NCI-H82 treated with DMSO at 0.1 percent for 48 hours (cell line): ENCODE data around the gene CRYBB3.

Source experiments
- DNase-seq: peaks from one replicate; lab custom pipeline; 2025; ENCODE audit not compliant: unreplicated experiment; lab: John Stamatoyannopoulos, UW

CRYBB3 gene

DNA sequence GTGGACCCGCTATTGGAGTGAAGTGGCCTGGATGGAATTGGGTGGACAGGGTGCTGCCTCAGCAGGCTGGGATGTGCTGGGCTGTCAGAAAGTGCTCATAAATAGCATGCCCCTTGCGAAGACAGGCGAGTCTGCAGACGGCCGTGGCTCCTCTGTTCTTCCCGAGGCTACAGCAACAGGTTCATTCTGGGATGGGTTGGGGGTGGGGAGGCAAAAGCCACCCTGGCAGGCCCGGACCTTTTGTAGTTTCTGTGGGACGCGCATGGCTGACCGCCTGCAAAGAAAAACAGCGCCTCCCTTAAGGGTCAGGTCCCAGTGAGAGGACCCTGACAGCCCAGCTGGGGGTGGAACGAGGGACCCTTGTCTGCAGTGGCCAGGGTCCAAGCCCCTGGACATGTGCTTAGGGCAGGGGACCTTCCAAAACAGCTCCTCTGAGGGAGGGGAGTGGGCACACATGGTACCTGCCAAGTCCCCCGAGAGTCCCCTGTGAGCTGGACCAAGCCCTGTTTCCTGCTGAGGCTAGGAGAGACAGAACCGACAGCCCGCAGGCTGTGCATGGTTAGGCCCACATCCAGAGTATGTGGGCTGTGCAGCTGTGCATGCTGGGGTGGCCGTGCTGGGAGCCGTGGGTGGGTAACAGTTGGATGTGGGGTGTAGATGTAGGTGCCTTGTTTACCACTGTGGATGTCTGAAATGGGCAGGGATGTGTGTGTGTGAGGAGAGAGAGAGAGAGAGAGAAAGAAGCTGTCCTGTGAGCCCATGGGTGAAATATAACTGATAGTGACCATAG is at the start of gene CRYBB3:
Gene CRYBB3, plus strand, starts transcription at position 128 of the 790 bp plus-strand sequence. CDS start 1,539 bp downstream, outside the sequence.
- DNase-seq, result no peak

DNA sequence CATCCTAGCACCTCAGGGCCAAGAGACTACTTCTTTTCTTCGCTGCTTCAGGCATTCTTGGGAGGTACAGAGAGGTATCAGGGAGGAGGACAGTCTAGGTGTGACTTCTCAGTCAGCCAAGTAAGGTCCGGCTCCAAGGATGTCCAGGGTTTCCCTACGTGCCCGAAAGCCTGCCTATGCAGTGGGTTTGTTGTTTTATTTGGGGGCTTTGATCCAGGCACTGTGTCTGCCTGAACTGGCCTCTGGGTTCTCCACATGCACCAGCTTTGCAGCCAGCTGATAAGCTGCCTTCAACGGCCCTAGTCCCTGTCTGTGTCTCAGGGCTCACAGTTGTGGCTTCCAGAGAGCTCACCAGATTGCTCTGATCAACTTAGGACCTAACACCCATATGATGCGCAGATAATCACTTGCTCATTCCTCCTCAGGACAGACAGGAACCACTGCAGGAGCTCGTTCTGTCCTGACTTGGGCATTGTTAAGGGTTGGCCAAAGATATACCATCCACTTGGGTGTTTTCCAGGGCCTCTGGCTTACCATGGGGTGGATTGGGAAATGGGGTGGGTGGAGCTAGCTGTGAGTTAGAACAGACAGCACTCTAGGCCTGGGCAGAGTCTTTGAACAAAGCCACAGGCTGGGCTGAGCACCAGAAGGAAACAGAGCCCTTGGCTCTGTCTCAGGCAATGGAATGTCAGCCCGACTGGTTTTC is 45.5 kb upstream of the CRYBB3 start:
- DNase-seq, result no peak

DNA sequence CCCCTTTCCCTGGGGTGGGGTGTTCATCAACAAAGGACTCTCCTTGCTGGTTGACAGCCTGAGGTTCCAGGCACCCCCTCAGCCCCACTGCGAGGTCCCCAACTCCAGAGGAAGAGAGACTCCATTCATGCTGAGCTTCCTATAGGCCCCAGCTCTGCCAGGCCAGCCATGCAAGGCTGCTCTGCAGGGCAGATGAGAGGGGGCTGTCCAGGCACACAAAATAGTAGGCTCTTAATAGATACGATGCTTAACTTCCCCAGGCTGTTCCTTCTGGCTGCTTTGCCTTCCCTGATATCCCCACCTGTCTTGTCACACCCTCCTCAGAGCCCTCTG is 45.0 kb upstream of the CRYBB3 start:
- no peak for DNase-seq

DNA sequence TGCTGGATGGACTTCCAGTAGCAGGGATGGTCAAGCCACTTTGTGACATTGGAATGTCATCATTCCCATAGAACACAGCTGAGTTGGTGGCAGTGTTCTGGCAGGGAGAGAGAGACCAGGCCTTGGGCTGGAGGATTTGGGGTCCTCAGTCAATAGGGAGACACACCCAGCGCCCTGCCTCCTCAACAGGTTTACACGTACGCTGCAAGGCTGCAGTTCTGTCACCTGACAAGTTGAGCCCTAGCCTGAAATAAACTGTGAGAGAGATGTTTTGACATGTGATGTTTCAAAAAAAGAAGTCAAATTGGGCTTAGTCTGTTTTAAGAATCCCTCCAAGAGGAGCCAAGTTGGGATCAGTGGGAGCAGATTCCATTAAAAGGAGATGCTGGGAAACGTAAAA is 42.9 kb upstream of the CRYBB3 start:
- DNase-seq, result no peak

DNA sequence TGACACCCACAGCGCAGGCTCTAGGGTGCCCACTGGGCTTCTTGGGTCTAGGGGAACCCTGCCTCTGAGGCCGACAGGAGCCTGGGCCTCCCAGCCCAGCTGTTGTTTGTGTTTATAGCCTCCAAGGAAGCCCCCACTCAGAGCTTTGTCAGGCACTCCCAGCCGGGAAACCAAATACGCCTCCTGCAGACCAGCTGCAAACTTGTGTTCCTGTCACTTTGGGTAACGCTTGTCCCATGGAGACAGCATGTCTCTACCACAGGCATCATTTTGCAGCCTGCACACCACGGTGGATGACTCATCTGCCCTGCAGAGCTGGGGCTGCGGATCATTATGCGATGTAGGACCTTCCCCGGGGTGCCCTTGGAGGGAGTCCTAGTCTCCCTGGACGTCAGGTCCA is 40.6 kb upstream of the CRYBB3 start:
- no peak for DNase-seq

DNA sequence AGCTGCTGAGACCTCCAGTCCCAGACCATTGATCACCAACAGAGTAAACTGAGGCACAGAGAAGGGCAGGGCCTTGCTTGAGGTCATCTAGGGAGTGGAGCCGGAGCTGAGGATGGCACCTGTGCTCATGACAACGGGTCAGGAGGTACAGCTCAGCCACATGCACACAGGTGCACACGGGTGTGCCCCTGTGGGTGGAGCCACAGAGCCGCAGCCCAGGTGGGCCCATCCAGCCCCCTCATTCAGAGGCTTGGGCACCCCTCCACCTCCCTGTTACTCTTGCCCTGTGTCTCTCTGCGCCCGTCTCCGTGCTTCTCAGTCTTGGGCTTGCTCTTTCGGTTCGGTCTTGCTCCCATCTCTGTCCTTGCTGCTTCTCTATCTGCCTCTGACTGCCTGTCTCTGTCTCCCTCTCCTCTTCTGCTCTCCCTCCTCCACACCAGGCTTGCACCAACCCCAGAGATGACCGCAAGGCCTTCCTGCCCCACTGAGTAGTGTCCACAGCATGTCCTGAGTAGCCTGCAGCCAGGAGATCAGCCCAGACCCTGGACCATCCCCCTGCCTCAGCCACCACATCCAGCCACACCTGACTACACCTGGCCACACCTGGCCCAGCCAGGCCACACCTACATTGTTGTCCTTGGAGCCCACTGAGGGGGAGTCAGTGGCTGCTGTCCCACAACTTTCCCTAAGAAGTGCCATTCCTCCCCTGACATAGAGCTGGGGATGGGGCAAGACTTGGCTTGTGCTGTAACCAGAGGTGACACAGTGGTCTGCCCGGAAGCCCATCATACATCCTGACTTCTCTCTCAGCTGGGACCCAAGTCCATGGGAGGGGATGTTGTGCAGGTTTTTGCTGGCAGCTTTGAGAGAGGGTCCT is 39.3 kb upstream of the CRYBB3 start:
- DNase-seq, result no peak

DNA sequence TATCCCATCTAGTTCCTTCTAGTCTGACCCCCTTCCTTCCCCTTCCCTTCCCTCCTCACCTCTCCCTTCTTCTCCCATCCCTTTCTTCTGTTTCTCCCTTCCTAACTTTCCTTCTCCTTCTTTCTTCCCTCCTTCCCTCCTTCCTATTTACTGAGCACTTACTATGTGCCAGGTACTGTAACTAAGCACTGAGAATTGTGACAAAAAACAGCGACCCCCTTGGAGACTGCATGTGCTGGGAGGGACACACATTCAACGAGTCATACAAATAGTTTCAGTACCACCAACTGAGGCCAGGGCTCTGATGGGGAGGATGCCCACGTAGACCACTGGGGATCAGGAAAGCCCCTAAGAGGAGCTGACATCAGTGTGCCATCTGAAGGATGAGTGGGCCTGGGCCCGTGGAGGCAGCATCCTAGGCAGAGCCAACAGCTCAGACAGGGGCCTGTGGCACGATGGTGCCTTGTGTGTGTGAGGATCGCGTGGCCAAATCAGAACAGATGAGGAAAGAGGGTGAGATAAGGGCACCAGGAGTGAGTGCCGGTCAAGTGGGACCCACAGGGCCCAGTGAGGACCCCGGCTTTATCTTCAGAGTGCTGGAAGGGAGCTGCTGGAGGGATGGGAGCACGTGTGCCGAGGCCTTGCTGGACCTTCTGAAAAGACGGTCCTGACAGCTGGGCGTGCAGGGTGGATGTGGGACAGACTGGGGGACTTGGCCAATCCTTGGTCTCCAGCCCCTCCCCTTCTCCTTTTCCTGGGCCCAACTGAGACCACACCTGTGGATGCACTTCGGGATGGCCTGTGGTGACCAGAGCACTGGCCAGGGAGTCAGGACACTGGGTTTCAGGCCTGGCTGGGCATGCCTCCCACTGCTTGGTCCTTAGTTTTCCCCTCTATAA is 38.4 kb upstream of the CRYBB3 start:
- DNase-seq, result no peak

DNA sequence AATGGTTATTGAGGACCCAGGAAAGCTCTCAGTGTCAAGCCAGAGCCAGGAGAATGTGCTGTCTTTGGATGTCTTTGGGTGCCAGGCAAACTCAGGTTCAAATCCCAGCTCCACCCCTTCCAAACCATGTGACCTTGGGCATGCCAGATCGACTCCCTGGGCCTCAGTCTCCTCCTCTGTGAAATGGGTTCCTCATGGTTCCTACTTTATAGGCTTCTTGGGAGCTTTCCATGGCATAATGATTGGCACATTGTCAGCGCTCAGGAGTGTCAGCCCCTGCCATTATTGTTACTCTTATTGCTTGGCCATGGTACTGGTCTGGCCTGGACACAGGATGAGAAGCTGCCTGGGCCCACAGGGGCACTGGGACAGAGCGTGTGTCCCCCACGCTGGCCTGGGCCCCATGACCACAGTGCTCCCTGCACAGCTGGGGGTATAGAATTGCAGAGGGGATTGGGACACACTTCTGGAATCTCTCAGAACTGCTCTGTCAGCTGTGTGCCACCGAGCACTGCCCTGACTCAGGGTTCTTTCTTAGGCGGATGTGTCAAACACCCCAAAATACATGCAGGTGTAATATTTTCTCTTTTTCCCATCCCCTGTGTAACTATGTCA is 37.6 kb upstream of the CRYBB3 start:
- no peak for DNase-seq

DNA sequence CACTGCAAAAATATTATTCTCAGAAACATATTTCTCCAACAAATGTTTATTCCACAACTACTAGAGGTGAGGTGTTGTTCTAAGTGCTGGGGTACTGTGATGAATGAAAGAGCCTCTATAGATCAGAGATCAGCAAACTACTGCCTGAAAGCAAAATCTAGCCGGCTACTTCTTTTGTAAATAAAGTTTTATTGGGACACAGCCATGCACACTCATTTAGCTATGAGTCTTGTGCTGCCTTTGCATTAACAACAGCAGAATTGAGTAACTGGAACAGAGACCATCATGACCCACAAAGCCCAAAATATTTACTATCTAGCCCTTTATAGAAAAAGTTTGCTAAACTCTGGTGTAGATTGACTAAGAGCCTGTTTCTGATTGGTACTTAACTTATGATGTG is 37.1 kb upstream of the CRYBB3 start:
- no peak for DNase-seq

DNA sequence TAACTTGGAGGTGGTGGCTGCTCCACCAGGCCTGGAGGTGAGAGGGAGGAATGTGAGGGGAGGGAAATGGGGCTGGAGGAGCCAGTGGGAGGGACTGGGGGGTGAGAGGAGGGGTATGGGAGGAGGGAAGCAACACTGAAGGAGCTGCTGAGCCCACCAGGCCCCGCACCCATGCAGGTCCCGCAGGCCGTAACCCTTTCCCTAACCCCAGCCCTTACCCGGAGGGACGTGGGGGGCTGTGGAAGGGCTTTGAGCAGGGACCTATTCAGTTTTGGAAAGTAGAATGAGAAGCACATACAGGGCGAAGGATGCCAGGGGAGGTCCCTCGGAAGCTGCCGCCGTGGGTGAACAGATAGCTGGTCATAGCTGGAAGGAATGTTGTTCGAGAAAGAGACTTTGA is 33.9 kb upstream of the CRYBB3 start:
- no peak for DNase-seq

DNA sequence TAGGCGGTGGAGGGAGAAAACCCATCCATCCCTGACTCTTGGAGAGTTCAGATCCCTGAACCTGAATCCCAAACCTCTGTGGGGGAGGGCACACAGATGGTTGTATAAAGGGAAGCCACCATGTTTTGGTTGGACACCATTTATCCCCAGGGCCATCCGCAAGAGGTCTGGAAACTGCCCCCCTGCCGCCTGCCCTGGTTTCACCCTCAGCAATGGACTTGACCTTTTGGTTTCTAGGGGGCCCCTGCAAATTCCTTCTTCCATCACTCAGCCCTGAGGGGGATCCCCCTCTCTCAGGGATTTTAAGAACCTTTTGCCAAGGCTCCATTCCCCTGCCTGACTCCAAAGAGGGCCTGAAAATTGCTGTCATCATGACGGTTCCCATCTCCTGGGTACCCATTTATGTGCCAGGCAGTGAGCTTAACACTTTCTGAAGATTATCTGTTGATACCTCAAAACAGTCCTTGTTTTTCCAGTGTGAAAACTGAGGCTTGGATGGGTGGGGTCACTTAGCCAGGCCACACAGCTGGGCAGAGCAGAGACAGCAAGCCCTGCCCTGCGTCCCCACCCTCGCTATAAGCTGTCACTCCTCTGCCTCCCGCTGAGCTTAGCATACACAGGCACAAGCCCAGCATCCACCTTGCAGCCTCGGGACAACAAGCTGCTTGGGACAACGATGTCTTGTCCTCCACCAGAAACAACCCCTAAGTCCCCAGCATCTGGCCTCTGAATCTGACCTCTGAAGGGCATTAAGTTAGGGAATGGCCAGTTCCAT is 33.2 kb upstream of the CRYBB3 start:
- no peak for DNase-seq

DNA sequence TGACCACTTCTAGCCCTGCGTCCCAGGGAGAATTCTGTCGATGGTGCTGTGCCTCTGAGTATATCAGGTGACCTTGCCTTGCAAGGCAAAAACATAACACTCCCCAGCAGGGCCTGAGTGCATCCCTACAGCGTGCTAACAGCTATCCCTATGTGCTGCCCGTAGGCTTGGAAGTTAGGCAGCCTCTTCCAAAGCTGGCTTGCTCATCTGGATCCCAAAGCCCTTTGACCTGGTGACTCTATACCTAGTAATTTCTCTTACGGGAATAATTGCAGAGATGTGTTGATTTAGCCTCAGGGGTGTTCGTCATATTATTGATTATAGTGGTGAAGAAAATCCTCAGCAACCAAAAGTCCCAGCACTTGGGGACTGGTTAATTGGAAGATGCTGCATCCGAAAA is 32.6 kb upstream of the CRYBB3 start:
- no peak for DNase-seq

DNA sequence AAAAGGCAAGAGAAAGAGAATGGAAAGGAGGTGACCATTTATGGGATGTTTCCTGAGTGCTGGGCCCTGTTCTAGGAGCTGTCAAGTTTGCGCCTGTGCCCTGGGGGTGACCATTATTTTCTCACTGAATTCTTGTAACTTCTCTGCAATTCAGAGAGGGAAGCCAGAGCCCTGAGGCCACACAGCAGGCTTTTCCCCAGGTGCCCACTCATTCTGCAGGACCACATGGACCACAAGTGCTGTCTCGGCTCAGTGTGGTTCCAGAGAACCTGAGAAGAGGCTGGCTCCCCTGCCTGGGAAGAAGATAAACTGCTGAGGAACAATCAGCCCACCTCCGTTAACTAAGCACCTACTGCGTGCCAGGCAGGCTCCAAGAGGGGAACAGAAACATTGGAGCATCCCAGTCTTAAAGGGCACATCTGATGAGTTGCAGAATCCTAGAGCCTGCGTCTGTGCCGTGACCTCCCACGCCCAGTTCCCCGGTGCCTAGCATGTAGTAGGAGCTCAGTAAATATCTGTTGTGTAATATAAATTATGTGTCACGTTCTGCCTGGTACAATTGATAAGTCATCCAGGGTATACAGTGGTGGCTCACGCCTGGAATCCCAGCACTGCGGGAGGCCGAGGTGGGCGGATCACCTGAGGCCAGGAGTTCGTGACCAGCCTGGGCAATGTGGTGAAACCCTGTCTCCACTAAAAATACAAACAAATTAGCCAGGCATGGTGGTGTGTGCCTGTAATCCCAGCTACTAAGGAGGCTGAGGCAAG is 31.6 kb upstream of the CRYBB3 start:
- no peak for DNase-seq

DNA sequence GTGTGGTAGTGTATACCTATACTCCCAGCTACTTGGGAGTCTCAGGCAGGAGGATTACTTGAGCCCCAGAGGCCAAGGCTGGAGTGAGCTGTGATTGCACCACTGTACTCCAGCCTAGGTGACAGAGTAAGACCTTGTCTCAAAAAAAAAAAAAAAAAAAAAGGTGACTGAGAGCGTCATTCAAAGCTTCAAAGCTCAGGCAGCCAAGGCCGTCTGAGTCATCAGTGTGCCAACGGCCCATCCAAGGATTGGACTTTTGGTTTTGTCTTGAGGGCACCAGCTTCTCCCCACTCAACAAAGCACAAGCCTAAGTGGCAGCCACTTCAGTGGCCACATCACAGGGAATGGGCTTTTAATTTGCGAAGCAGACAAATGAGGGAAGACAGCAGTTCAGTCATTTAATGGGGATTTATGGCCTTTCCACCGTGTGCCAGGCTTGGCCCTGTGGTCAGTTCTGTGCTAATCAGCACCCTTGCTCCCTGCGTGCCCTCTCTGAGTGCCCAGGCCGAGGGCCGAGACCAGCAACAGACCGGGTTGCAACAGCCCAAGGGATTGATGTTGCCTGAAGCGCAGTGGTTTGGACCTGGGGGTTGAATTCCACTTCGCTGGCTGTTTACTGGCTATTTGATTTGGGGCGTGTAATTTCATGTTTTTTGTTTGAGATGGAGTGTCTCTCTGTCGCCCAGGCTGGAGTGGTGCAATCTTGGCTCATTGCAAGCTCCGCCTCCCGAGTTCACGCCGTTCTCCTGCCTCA is 30.2 kb upstream of the CRYBB3 start:
- DNase-seq, result no peak

DNA sequence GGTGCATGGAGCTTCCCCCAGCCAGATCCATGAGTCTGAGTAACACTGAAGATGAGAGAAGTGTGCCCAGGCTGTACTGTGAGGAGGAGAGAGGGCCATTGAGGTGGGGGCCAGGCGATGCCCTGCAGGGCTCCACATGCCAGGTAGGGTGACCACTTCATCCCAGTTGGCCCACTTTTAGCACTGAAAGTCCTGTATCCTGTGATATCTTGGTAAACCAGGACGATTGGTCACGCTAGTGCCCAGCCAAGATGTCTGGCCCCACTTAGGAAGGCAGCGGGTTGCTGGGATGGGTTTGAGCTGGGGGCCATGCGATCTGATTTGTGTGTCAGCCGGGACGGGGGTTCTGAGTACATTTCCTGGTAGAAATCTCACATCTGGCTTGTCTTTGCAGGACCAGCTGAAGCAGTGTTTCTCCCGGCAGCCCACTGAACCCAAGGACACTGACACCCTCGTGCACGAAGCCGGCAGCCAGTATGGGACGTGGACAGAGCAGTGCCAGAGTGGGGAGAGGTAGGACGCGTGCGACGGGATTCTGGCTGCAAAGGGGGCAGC is 29.2 kb upstream of the CRYBB3 start:
- no peak for DNase-seq

DNA sequence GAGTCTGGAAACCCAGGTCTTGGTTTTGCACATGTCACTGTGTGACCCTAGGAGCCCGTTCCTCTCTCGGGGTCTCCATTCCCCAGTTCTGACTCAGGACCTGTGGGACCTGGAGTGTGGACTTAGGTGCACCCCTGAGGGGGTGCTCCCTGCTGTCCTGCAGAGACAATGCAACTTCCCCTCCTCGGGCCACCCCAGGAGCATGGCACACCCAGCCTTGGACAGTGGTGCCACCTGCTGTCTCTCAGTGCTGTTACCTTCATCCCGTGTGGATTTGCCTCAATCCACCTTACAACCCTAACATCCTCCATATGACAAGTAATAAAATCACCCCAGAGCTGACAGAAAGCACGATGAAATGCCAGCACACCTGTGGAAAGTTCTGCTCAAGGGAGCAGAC is 27.5 kb upstream of the CRYBB3 start:
- no peak for DNase-seq

DNA sequence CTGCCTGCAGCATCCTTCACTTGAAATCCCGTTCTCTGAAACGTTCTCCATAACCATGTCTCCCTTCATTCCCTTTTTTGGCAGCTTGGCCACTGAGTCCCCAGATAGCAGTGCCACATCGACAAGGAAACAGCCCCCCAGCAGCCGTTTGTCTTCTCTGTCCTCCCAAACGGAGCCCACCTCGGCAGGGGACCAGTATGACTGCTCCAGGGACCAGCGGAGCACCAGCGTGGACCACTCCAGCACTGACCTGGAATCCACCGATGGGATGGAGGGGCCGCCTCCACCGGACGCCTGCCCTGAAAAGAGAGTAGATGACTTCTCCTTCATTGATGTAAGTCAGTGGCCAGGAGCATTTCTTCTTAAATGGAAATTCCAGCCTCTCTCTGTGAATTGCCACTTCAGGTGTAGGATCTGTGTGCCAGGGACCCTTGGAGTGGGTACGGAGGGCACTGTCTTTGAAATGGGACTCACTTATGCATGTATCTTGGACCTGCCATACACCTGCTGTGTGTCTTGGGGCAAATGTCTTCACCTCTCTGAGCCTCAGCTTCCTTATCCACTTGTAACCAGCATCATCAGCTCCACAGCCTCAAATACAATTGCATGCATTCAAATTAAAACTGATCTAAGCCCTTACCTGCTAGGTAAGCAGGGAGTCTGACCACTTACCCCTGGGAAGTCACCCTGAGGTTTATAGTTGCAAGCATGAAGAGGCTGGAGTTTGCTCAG is 25.3 kb upstream of the CRYBB3 start:
- DNase-seq, result no peak
